Bronchial epithelial cell (primary cell): ENCODE results near the gene POLA2. TPM values are rescaled to one million over a fixed set of nuclear protein-coding genes. Genes with fewer than 3 reads are reported as not detected.

ENCODE experiments used
- DNase-seq: peaks from one replicate; pipeline ENCODE4 v3.0.0-alpha.2; 2010; ENCODE audit warnings: low read depth
- FAIRE-seq: peaks from 2 replicates; lab custom pipeline; 2011; peaks lifted over from hg19 to GRCh38; lab: Jason Lieb, UNC
- H3K27me3 ChIP-seq: 2 replicates; pipeline ENCODE4 v1.5.1; 2011; ENCODE audit warnings: low read length; ENCODE audit not compliant: control insufficient read depth, insufficient read depth
- H3K36me3 ChIP-seq: 2 replicates; pipeline ENCODE4 v1.5.1; 2011; ENCODE audit warnings: low read length; ENCODE audit not compliant: control insufficient read depth, insufficient read depth
- H3K4me3 ChIP-seq: 2 replicates; pipeline ENCODE4 v1.5.1; 2011; ENCODE audit warnings: mild to moderate bottlenecking, low read depth, low read length, control low read depth
- CTCF ChIP-seq: IDR thresholded peaks from 2 replicates; pipeline ENCODE4 v1.5.1; 2011; ENCODE audit warnings: mild to moderate bottlenecking, moderate library complexity, low read length, control low read depth, inconsistent platforms; ENCODE audit not compliant: insufficient read depth, severe bottlenecking
- total RNA-seq: library from RNA; depleted of rRNA; stranded (reverse); fragments of >200 nt; gene quantifications from 2 replicates; pipeline ENCODE4 v1.2.1, GENCODE V29; 2014

The POLA2 gene
- total RNA-seq, 1 donor from 2014 or later = 1.6 TPM

GRCh38 chr11:65307298-65308229, 45.8 kb downstream of the POLA2 start:
- Histone ChIP-seq H3K4me3 (no peak overlapping the region), H3K36me3 (no peaks in the 10 kb centered on the region), H3K27me3 (no peaks in the 10 kb centered on the region)
- no peak for FAIRE-seq
- no peak for DNase-seq
- no peak for TF ChIP-seq CTCF

GRCh38 chr11:65308281-65308891, 46.6 kb downstream of the POLA2 start:
- no peaks in the 10 kb centered on the region for H3K27me3 ChIP-seq
- DNase-seq = no peak
- no peak for TF ChIP-seq CTCF
- H3K36me3 ChIP-seq = no peaks in the 10 kb centered on the region
- no peak overlapping the region for H3K4me3 ChIP-seq
- no peak for FAIRE-seq

GRCh38 chr11:65309006-65309405, 47.2 kb downstream of the POLA2 start:
- no peaks in the 10 kb centered on the region for H3K27me3 ChIP-seq
- no peak overlapping the region for H3K4me3 ChIP-seq
- H3K36me3 ChIP-seq = no peaks in the 10 kb centered on the region
- no peak for FAIRE-seq
- no peak for TF ChIP-seq CTCF
- DNase-seq = no peak

- DNase-seq (no peak), FAIRE-seq (no peak)
- H3K36me3 ChIP-seq = no peaks in the 10 kb centered on the region
- no peak for TF ChIP-seq CTCF
- H3K27me3 ChIP-seq = no peaks in the 10 kb centered on the region
- H3K4me3 ChIP-seq = no peak overlapping the region
These were observed 48.5 kb downstream of the POLA2 start for GRCh38 chr11:65310215-65310614.

GRCh38 chr11:65310736-65311135, 49.0 kb downstream of the POLA2 start:
- no peak for TF ChIP-seq CTCF
- no peak overlapping the region for H3K4me3 ChIP-seq
- no peaks in the 10 kb centered on the region for H3K36me3 ChIP-seq
- FAIRE-seq = no peak
- DNase-seq = no peak
- H3K27me3 ChIP-seq = no peaks in the 10 kb centered on the region
